NCI-H2081 treated with DMSO at 0.1 percent for 48 hours (cell line): ENCODE measurements around the gene CCT5.
"Not testable (repeated sequence)": the region's sequence is repeated elsewhere in the genome, so short reads cannot be mapped to it uniquely, and the experiment has no call there.

Source experiments
- DNase-seq: peaks from one replicate; lab custom pipeline; 2025; lab: John Stamatoyannopoulos, UW

CCT5 gene

DNA sequence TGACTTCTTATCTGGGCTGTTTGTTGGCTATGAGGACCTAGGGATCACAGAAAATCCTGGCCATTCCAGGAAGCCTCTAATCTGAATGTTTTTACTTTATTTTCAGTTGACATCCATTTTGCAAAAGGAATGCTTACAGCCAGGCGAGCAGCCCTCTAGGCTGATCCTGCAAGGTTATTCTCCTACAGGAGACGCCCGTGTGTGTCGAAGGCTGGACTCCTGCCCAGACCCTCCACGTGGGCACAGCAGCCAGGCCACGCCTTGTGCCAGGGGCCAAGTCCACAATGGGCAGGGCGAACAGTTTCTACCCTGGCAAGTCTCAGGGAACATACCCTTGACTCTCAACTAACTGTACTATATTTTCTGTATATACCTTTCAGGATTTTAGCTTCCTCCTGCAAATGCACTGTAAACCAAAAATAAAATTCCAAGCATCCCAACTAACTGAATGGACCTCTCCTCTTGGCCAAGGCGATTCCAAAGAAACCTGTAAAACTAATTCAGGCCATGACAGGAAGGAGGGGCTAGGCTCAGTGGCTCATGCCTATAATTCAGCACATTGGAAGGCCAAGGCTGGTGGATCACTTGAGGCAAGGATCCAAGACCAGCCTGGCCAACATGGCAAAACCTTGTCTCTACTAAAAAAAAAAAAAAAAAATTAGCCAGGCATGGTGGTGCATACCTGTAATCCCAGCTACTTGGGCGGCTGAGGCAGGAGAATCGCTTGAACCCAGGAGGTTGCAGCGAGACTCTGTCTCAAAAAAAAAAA lies 51.9 kb downstream of the CCT5 start:
- peak; percentile 85 for DNase-seq

- DNase-seq: no peak
Measured at GRCh38 chr5:10303201-10303600, 53.1 kb downstream of the CCT5 start.

DNA sequence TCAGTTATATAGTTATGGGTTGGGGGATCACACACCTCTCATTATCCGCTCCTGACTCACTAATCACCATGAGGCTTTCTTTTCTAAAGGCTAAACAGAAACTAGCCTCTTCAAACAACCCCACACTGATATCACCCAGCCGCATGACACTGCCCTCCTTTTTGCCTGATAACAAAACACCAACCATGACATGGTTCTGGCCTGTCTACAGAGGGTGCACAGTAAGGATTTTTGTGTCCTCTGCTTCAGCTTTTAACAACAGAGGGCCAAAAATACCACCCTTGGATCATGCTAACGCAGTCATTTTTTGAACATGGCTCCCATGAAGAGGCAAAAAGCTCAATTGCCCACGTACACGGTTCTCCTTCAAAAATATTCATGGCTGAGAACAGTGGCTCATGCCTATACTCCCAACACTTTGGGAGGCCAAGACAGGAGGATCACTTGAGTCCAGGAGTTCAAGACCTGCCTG lies 53.7 kb downstream of the CCT5 start:
- DNase-seq: no peak

DNA sequence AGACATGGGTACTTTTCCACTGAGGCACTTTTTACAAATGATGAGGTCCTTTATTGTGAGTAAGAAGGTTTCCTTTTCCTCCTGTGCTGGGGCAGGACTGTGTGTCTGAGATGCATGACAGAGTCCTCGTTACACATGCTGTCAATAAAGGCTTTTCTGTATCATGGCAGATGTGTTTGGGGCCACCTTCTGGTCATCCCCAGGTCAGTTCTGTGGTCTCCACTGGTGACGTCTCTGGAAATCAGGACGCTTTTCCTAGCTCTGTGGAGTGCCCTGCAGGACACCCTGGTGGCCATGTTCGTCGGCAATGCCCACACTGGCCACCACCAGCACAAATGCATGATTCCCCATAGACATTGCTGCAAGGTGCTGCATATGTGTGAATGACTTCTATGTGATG lies 54.9 kb downstream of the CCT5 start:
- DNase-seq: no peak

- DNase-seq: no peak
Measured at GRCh38 chr5:10306114-10306513, 56.0 kb downstream of the CCT5 start.

- no peak for DNase-seq
Measured at GRCh38 chr5:10306806-10307205, 56.7 kb downstream of the CCT5 start.

GRCh38 chr5:10307206-10308148 lies 57.4 kb downstream of the CCT5 start, which contains the start of gene CMBL:
Gene CMBL (minus strand): TSS chr5:10307902. CDS start chr5:10290762, 17,140 bp downstream.
- DNase-seq: peak; percentile 57

GRCh38 chr5:10308844-10309243 lies 58.8 kb downstream of the CCT5 start:
- no peak for DNase-seq

GRCh38 chr5:10310066-10310779 lies 60.1 kb downstream of the CCT5 start:
- DNase-seq: no peak

GRCh38 chr5:10310835-10311570 lies 60.9 kb downstream of the CCT5 start:
- not testable (repeated sequence) for DNase-seq

DNA sequence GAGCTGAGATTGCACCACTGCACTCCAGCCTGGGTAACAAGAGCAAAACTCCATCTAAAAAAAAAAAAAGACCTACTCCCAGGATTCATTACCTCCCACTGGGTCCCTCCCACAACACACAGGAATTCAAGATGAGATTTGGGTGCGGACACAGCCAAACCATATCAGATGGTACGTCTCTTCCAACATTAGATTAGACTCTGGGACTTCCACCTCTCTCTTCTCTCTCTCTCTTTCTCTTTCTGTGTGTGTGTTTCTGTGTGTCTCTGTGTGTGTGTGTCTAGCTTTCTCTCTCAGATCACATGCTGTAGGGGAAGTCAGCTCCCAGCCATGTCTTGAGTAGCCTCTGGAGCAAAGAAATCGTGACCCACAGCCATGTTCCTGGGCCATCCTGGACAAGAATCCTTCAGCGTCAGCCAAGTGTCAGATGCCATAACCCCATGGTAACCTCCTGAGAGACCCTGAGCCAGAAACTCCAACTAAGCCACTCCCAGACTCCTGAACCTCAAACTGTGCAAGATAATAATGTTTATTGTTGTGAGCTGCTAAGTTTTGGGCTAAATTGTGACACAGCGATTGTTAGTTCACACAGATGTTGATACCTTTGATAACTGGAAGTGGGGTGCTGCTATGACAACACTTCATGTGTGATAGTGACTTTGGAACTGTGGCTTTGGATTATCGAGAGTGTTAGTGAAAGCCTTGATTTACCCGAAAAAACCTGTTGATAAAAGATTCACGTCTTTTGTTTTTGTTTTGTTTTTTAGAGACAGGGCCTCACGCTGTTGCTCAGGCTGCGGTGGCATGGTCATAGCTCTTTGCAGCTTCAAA lies 61.7 kb downstream of the CCT5 start:
- DNase-seq: no peak

DNA sequence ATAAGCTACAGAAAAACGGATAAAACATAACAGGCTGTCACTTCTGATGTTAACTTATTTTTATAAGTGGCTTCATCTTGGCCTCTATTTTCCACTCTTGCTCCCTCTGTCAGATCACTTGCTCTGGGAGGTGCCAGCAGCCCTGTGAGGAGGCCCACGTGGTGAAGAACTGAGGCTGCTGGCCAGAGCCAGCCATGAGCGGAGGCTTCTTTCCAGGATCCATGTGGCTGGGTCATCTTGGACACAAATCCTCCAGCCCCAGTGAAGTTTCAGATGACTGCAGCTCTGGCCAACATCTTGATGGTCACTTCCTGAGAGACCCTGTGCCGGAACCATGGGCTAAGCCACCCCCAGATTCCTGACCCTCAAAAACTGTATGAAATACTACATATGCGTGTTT lies 65.1 kb downstream of the CCT5 start:
- no peak for DNase-seq
